ENCODE results near the gene MAPK14.

GRCh38 chr6:36104836-36105235 is 77.2 kb downstream of the MAPK14 start:
- TF ChIP-seq CTCF (conservative IDR thresholded peaks at IDR 0.05): no peak
- no peak for TF ChIP-seq EZH2 (IDR thresholded peaks at IDR 0.05; ENCODE audit: low read depth)

All from PC-9 (cell line).